Vagina (tissue), 2 donors: ENCODE data around the gene FRMD4A. TPM values are rescaled to one million over a fixed set of nuclear protein-coding genes. Genes with fewer than 3 reads are reported as not detected.

Experiments
- DNase-seq, 2 donors: peaks; one replicate each; pipeline ENCODE4 v3.0.0-alpha.2; 2017; ENCODE audit errors: extremely low spot score in 2 of 2
- H3K27ac ChIP-seq: fragments of 200-600 bp; sonication (generic); one replicate; pipeline ENCODE4 v1.5.1; 2019
- H3K27me3 ChIP-seq: fragments of 200-600 bp; sonication (generic); one replicate; pipeline ENCODE4 v1.5.1; 2019
- H3K36me3 ChIP-seq, 2 donors: fragments of 200-600 bp; sonication (generic); one replicate each; pipeline ENCODE4 v1.5.1; 2017 to 2019
- H3K4me1 ChIP-seq: fragments of 200-600 bp; sonication (generic); one replicate; pipeline ENCODE4 v1.5.1; 2019
- H3K4me3 ChIP-seq, 2 donors: fragments of 200-600 bp; sonication (generic); 1 replicate in 1 of 2; 2 replicates in 1 of 2; pipeline ENCODE4 v1.5.1; 2016 to 2019
- H3K9me3 ChIP-seq: fragments of 200-600 bp; sonication (generic); one replicate; pipeline ENCODE4 v1.5.1; 2019
- CTCF ChIP-seq, 3 experiments: fragments of 450-650 bp in 2 of 3; fragments of 200-600 bp in 1 of 3; sonication (generic) in 1 of 3; IDR thresholded peaks; one replicate each; pipeline ENCODE4 v1.5.1; 2017 to 2019; ENCODE audit warnings: antibody characterized with exemption in 3 of 3, mild to moderate bottlenecking in 2 of 3, moderate library complexity in 2 of 3
- POLR2A ChIP-seq, 2 donors: fragments of 450-650 bp; IDR thresholded peaks; one replicate each; pipeline ENCODE4 v1.6.1; 2017; ENCODE audit warnings: antibody characterized with exemption in 2 of 2, mild to moderate bottlenecking in 2 of 2, moderate library complexity in 2 of 2
- POLR2AphosphoS5 ChIP-seq, 2 donors: sonication (generic); formaldehyde crosslinking; IDR thresholded peaks; one replicate each; pipeline ENCODE4 v1.9.0; 2017; ENCODE audit warnings: antibody characterized with exemption in 2 of 2, mild to moderate bottlenecking in 2 of 2, low read depth in 1 of 2; ENCODE audit not compliant: insufficient read depth in 1 of 2
- intact Hi-C: fragments of 100-400 bp; cut with DNase I; formaldehyde crosslinking; loops from one replicate; pipeline ENCODE4 v1.15.1; 2023
- total RNA-seq: library from RNA; depleted of rRNA; stranded (reverse); fragments of >200 nt; gene quantifications from one replicate; pipeline ENCODE4 v1.2.3, GENCODE V29; 2016

The FRMD4A gene
- total RNA-seq, 1 donor from 2014 or later: 24.8 TPM

DNA sequence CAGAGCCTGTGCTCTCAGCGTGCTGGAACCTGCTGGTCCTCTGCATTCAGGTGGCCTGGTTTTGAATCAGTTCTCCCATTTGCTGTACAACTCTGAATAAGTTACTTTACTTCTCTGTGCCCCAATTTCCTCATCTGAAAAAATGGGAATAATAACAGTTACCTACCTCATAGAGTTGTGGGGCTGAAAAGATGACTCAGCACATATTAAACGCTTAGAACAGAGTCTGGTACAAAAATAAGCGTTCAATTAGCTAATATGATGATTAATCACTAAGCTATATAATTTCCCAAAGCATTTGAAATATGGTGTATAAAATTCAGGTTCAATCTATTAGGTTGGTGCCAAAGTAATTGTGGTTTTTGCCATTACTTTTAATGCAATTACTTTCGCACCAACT is 484.8 kb downstream of the FRMD4A start:
- H3K36me3 ChIP-seq: no peaks in the 10 kb centered on the region
- DNase-seq: no peak
- H3K27ac ChIP-seq: no peak overlapping the region
- intact Hi-C loops: no loop called here
- no peak for TF ChIP-seq CTCF (IDR thresholded peaks at IDR 0.05)
- no peak for TF ChIP-seq POLR2A (IDR thresholded peaks at IDR 0.05)
- no peak for TF ChIP-seq POLR2AphosphoS5 (IDR thresholded peaks at IDR 0.05; ENCODE audit: insufficient read depth in 1 of 2, low read depth in 1 of 2)
- H3K4me3 ChIP-seq: no peak overlapping the region
- H3K9me3 ChIP-seq: no peaks in the 10 kb centered on the region
- H3K4me1 ChIP-seq: peaks cover 10% of the 10 kb centered on the region
- no peaks in the 10 kb centered on the region for H3K27me3 ChIP-seq

DNA sequence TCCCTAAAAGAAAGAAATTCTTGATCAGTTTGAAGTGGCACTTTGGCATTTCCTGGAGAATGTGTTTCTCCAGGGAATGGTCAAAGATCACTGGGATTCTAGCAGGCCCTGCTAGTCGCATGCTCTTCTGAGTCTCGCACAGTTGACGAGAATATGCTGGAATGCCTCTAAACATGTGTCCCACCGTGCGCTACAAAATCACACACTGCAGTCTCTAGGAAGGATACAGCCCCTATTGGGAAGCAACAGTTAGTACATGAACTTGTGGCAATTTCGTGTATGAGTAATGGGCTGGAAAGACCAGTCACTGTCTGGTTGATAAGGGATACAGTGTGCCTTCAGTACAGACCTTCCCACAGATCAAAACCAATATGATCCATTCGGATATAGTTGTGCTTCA is 486.1 kb downstream of the FRMD4A start:
- H3K27ac ChIP-seq: no peak overlapping the region
- H3K9me3 ChIP-seq: no peaks in the 10 kb centered on the region
- intact Hi-C loops: no loop called here
- no peak overlapping the region for H3K4me3 ChIP-seq
- H3K4me1 ChIP-seq: peaks cover 16% of the 10 kb centered on the region
- DNase-seq: no peak
- no peaks in the 10 kb centered on the region for H3K27me3 ChIP-seq
- no peaks in the 10 kb centered on the region for H3K36me3 ChIP-seq
- TF ChIP-seq POLR2AphosphoS5 (IDR thresholded peaks at IDR 0.05; ENCODE audit: insufficient read depth in 1 of 2, low read depth in 1 of 2) (no peak), CTCF (IDR thresholded peaks at IDR 0.05) (no peak), POLR2A (IDR thresholded peaks at IDR 0.05) (no peak)

- Histone ChIP-seq H3K27ac (no peak overlapping the region), H3K9me3 (no peaks in the 10 kb centered on the region), H3K4me1 (peaks cover 14% of the 10 kb centered on the region), H3K27me3 (no peaks in the 10 kb centered on the region), H3K36me3 (no peaks in the 10 kb centered on the region), H3K4me3 (no peak overlapping the region)
- TF ChIP-seq CTCF (IDR thresholded peaks at IDR 0.05) (no peak), POLR2AphosphoS5 (IDR thresholded peaks at IDR 0.05; ENCODE audit: insufficient read depth in 1 of 2, low read depth in 1 of 2) (no peak), POLR2A (IDR thresholded peaks at IDR 0.05) (no peak)
- intact Hi-C loops: no loop called here
- DNase-seq: no peak
Observed at GRCh38 chr10:13842117-13842516, 488.6 kb downstream of the FRMD4A start.

DNA sequence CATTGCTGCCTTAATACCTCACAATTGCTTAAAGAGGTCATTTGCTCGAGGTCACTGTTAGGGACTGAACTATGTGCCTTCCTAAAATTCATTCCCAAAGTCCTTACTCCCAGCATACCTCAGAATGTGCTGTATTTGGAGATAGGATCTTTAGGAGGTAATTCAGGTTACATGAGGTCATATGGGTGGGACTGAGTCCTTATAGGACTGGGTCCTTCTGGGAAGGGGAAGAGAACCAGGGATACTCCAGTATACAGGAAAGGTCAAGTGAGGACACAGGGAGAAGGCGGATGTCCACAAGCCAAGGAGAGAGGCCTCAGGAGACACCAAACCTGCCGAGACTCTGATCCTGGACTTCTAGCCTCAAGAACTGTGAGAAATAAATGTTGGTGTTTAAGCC is 490.7 kb downstream of the FRMD4A start:
- no peaks in the 10 kb centered on the region for H3K27me3 ChIP-seq
- no peak overlapping the region for H3K4me3 ChIP-seq
- H3K4me1 ChIP-seq: peaks cover 13% of the 10 kb centered on the region
- TF ChIP-seq POLR2AphosphoS5 (IDR thresholded peaks at IDR 0.05; ENCODE audit: insufficient read depth in 1 of 2, low read depth in 1 of 2) (no peak), POLR2A (IDR thresholded peaks at IDR 0.05) (no peak), CTCF (IDR thresholded peaks at IDR 0.05) (no peak)
- DNase-seq: no peak
- H3K27ac ChIP-seq: no peak overlapping the region
- H3K9me3 ChIP-seq: no peaks in the 10 kb centered on the region
- intact Hi-C loops: no loop called here
- no peaks in the 10 kb centered on the region for H3K36me3 ChIP-seq

- no peak overlapping the region for H3K27ac ChIP-seq
- no peaks in the 10 kb centered on the region for H3K9me3 ChIP-seq
- H3K4me1 ChIP-seq: peaks cover 13% of the 10 kb centered on the region
- DNase-seq: no peak
- H3K36me3 ChIP-seq: no peaks in the 10 kb centered on the region
- TF ChIP-seq POLR2A (IDR thresholded peaks at IDR 0.05) (no peak), CTCF (IDR thresholded peaks at IDR 0.05) (no peak)
- intact Hi-C loops: no loop called here
- no peak overlapping the region for H3K4me3 ChIP-seq
- H3K27me3 ChIP-seq: no peaks in the 10 kb centered on the region
Observed at GRCh38 chr10:13839430-13839990, 491.2 kb downstream of the FRMD4A start.
